WTC11 (cell line): ENCODE data around the gene FAM193A. TPM values are rescaled to one million over a fixed set of nuclear protein-coding genes. Genes with fewer than 3 reads are reported as not detected.
A peak's percentile ranks its signal among the peaks of the same experiment; 100 is the strongest.

ENCODE experiments used
- ATAC-seq: fragments of 200-7000 bp; cut with Tn5 transposase; 2 replicates; pipeline ENCODE4 v1.10.0; 2021; ENCODE audit warnings: mild to moderate bottlenecking, moderate library complexity
- CTCF ChIA-PET: fragments of 300-600 bp; sonication (Branson Sonifier 250); formaldehyde crosslinking; loops from one replicate; lab custom pipeline; 2021; ENCODE audit warnings: antibody characterized with exemption; lab: Charles Lee
- POLR2A ChIA-PET: fragments of 350-600 bp; sonication (Branson Sonifier 250); formaldehyde crosslinking; loops from one replicate; lab custom pipeline; 2021; ENCODE audit warnings: antibody characterized with exemption; lab: Charles Lee
- DNase-seq: peaks from one replicate; pipeline ENCODE4 v3.0.0; 2021; ENCODE audit warnings: low spot score
- H3K27ac Mint-ChIP-seq: 2 replicates; pipeline ENCODE4 v1.8.0; 2021; ENCODE audit warnings: mixed read lengths
- H3K27me3 Mint-ChIP-seq: 2 replicates; pipeline ENCODE4 v1.8.0; 2021; ENCODE audit warnings: low read depth, mild to moderate bottlenecking, moderate library complexity, mixed read lengths
- H3K36me3 Mint-ChIP-seq: 2 replicates; pipeline ENCODE4 v1.8.0; 2021; ENCODE audit warnings: mixed read lengths
- H3K4me1 Mint-ChIP-seq: 2 replicates; pipeline ENCODE4 v1.8.0; 2022; ENCODE audit warnings: mixed read lengths
- H3K4me3 Mint-ChIP-seq: 2 replicates; pipeline ENCODE4 v1.8.0; 2021; ENCODE audit warnings: mild to moderate bottlenecking, moderate library complexity, mixed read lengths
- H3K9me3 Mint-ChIP-seq: 2 replicates; pipeline ENCODE4 v1.8.0; 2021; ENCODE audit warnings: mixed read lengths
- ARID4B ChIP-seq: sonication (generic); formaldehyde crosslinking; IDR thresholded peaks from 2 replicates; pipeline ENCODE4 v1.8.0; 2023; ENCODE audit warnings: missing genetic modification reagents, mild to moderate bottlenecking, borderline replicate concordance
- CREM ChIP-seq: sonication (generic); formaldehyde crosslinking; IDR thresholded peaks from 2 replicates; pipeline ENCODE4 v1.8.1; 2022; ENCODE audit warnings: mild to moderate bottlenecking, missing genetic modification reagents, moderate library complexity
- ERG ChIP-seq: fragments of 250-450 bp; sonication (Bioruptor Pico); IDR thresholded peaks from 2 replicates; pipeline ENCODE4 v1.8.0; 2021; ENCODE audit warnings: mild to moderate bottlenecking
- FOXJ3 ChIP-seq: sonication (generic); formaldehyde crosslinking; IDR thresholded peaks from 2 replicates; pipeline ENCODE4 v1.9.0; 2021; ENCODE audit warnings: missing genetic modification reagents, mild to moderate bottlenecking, borderline replicate concordance
- FOXP1 ChIP-seq: sonication (generic); formaldehyde crosslinking; IDR thresholded peaks from 2 replicates; pipeline ENCODE4 v1.8.0; 2022; ENCODE audit warnings: missing genetic modification reagents, mild to moderate bottlenecking, moderate library complexity, borderline replicate concordance
- JUN ChIP-seq: sonication (generic); formaldehyde crosslinking; IDR thresholded peaks from 2 replicates; pipeline ENCODE4 v1.8.0; 2023; ENCODE audit warnings: mild to moderate bottlenecking, missing genetic modification reagents
- MYBL2 ChIP-seq: sonication (generic); formaldehyde crosslinking; IDR thresholded peaks from 2 replicates; pipeline ENCODE4 v1.8.1; 2023; ENCODE audit warnings: mild to moderate bottlenecking, moderate library complexity, missing genetic modification reagents
- PRRX2 ChIP-seq: fragments of 250-450 bp; sonication (Bioruptor Pico); IDR thresholded peaks from 2 replicates; pipeline ENCODE4 v1.8.0; 2021; ENCODE audit warnings: mild to moderate bottlenecking
- SOX15 ChIP-seq: fragments of 250-450 bp; sonication (Bioruptor Pico); IDR thresholded peaks from 2 replicates; pipeline ENCODE4 v1.9.0; 2021; ENCODE audit warnings: mild to moderate bottlenecking
- SP1 ChIP-seq: sonication (generic); formaldehyde crosslinking; conservative IDR thresholded peaks from 2 replicates; pipeline ENCODE4 v1.8.1; 2022; ENCODE audit warnings: missing genetic modification reagents
- TEAD1 ChIP-seq: sonication (generic); formaldehyde crosslinking; IDR thresholded peaks from 2 replicates; pipeline ENCODE4 v1.8.0; 2022; ENCODE audit warnings: mild to moderate bottlenecking, missing genetic modification reagents
- ZNF138 ChIP-seq: sonication (generic); formaldehyde crosslinking; conservative IDR thresholded peaks from 2 replicates; pipeline ENCODE4 v1.8.1; 2022; ENCODE audit warnings: mild to moderate bottlenecking, moderate library complexity, missing genetic modification reagents
- ZNF219 ChIP-seq: sonication (generic); formaldehyde crosslinking; IDR thresholded peaks from 2 replicates; pipeline ENCODE4 v1.8.0; 2023; ENCODE audit warnings: missing genetic modification reagents, mild to moderate bottlenecking, borderline replicate concordance
- ZNF263 ChIP-seq: sonication (generic); formaldehyde crosslinking; IDR thresholded peaks from 2 replicates; pipeline ENCODE4 v1.8.1; 2022; ENCODE audit warnings: low read depth, mild to moderate bottlenecking, moderate library complexity, missing genetic modification reagents
- ZNF317 ChIP-seq: sonication (generic); formaldehyde crosslinking; IDR thresholded peaks from 2 replicates; pipeline ENCODE4 v1.8.1; 2023; ENCODE audit warnings: low read depth, mild to moderate bottlenecking, moderate library complexity, missing genetic modification reagents, borderline replicate concordance
- total RNA-seq: library from RNA; stranded (reverse); gene quantifications from 3 replicates; pipeline ENCODE4 v1.2.3, GENCODE V29; 2021
- TF ChIP-seq, protein P1 (sequence below): fragments of 250-450 bp; sonication (Bioruptor Pico); IDR thresholded peaks from 2 replicates; pipeline ENCODE4 v1.9.0; 2021; ENCODE audit warnings: mild to moderate bottlenecking
- TF ChIP-seq, protein P2 (sequence below): sonication (generic); formaldehyde crosslinking; IDR thresholded peaks from 2 replicates; pipeline ENCODE4 v1.8.0; 2022; ENCODE audit warnings: mild to moderate bottlenecking, missing genetic modification reagents
- TF ChIP-seq, protein P3 (sequence below): fragments of 250-450 bp; sonication (Bioruptor Pico); IDR thresholded peaks from 2 replicates; pipeline ENCODE4 v1.9.0; 2021; ENCODE audit warnings: mild to moderate bottlenecking, borderline replicate concordance
- TF ChIP-seq, protein P4 (sequence below): sonication (generic); formaldehyde crosslinking; IDR thresholded peaks from 2 replicates; pipeline ENCODE4 v1.8.0; 2023; ENCODE audit warnings: mild to moderate bottlenecking, missing genetic modification reagents
- TF ChIP-seq, protein P5 (sequence below): sonication (generic); formaldehyde crosslinking; IDR thresholded peaks from 2 replicates; pipeline ENCODE4 v1.8.0; 2022; ENCODE audit warnings: mild to moderate bottlenecking, missing genetic modification reagents

The FAM193A gene
- total RNA-seq, 1 experiment from 2014 or later: 28.1 TPM

- Mint-ChIP-seq H3K9me3 (no peaks in the 10 kb centered on the region), H3K27ac (no peak overlapping the region), H3K36me3 (peaks cover 24% of the 10 kb centered on the region), H3K27me3 (no peaks in the 10 kb centered on the region), H3K4me1 (no peaks in the 10 kb centered on the region), H3K4me3 (no peak overlapping the region)
- DNase-seq: no peak
- CTCF ChIA-PET: interaction anchor here (0.6 kb wide), 1 partner anchor 64 kb away, joined by 6 read pairs; the partner anchor contains the start of gene SH3BP2
- ATAC-seq: no peak
- POLR2A ChIA-PET: interaction anchor here (0.6 kb wide), 1 partner anchor 47 kb away, joined by 3 read pairs; no protein-coding TSS in a partner anchor
- TF ChIP-seq, protein P1, sequence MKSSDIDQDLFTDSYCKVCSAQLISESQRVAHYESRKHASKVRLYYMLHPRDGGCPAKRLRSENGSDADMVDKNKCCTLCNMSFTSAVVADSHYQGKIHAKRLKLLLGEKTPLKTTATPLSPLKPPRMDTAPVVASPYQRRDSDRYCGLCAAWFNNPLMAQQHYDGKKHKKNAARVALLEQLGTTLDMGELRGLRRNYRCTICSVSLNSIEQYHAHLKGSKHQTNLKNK: no peak
- TF ChIP-seq TEAD1 (CRISPR knock-in tag): no peak
- no peak for TF ChIP-seq SP1
- TF ChIP-seq FOXJ3 (CRISPR knock-in tag): no peak
- TF ChIP-seq JUN: no peak
- no peak for TF ChIP-seq CREM
- no peak for TF ChIP-seq MYBL2
- TF ChIP-seq ARID4B (CRISPR knock-in tag): no peak
- no peak for TF ChIP-seq SOX15 (CRISPR knock-in tag)
- TF ChIP-seq, protein P2, sequence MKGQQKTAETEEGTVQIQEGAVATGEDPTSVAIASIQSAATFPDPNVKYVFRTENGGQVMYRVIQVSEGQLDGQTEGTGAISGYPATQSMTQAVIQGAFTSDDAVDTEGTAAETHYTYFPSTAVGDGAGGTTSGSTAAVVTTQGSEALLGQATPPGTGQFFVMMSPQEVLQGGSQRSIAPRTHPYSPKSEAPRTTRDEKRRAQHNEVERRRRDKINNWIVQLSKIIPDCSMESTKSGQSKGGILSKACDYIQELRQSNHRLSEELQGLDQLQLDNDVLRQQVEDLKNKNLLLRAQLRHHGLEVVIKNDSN (CRISPR knock-in tag): no peak
Measured at GRCh38 chr4:2728221-2728620, 191.8 kb downstream of the FAM193A start.

- Mint-ChIP-seq H3K9me3 (no peaks in the 10 kb centered on the region), H3K27ac (peak overlapping the region; percentile 62), H3K27me3 (no peaks in the 10 kb centered on the region), H3K36me3 (peaks cover 24% of the 10 kb centered on the region), H3K4me1 (no peaks in the 10 kb centered on the region), H3K4me3 (no peak overlapping the region)
- ATAC-seq: no peak
- ChIA-PET CTCF (interaction anchor here (0.6 kb wide), 1 partner anchor 64 kb away, joined by 6 read pairs; the partner anchor contains the start of gene SH3BP2), POLR2A (interaction anchor here (0.6 kb wide), 2 partner anchors 48 to 84 kb away, joined by 3 to 7 read pairs; no protein-coding TSS in a partner anchor)
- no peak for DNase-seq
- TF ChIP-seq ZNF138 (CRISPR knock-in tag): no peak
- TF ChIP-seq ZNF219: no peak
- TF ChIP-seq, protein P3, sequence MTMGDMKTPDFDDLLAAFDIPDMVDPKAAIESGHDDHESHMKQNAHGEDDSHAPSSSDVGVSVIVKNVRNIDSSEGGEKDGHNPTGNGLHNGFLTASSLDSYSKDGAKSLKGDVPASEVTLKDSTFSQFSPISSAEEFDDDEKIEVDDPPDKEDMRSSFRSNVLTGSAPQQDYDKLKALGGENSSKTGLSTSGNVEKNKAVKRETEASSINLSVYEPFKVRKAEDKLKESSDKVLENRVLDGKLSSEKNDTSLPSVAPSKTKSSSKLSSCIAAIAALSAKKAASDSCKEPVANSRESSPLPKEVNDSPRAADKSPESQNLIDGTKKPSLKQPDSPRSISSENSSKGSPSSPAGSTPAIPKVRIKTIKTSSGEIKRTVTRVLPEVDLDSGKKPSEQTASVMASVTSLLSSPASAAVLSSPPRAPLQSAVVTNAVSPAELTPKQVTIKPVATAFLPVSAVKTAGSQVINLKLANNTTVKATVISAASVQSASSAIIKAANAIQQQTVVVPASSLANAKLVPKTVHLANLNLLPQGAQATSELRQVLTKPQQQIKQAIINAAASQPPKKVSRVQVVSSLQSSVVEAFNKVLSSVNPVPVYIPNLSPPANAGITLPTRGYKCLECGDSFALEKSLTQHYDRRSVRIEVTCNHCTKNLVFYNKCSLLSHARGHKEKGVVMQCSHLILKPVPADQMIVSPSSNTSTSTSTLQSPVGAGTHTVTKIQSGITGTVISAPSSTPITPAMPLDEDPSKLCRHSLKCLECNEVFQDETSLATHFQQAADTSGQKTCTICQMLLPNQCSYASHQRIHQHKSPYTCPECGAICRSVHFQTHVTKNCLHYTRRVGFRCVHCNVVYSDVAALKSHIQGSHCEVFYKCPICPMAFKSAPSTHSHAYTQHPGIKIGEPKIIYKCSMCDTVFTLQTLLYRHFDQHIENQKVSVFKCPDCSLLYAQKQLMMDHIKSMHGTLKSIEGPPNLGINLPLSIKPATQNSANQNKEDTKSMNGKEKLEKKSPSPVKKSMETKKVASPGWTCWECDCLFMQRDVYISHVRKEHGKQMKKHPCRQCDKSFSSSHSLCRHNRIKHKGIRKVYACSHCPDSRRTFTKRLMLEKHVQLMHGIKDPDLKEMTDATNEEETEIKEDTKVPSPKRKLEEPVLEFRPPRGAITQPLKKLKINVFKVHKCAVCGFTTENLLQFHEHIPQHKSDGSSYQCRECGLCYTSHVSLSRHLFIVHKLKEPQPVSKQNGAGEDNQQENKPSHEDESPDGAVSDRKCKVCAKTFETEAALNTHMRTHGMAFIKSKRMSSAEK (CRISPR knock-in tag): no peak
- no peak for TF ChIP-seq ZNF317 (CRISPR knock-in tag)
- TF ChIP-seq, protein P4, sequence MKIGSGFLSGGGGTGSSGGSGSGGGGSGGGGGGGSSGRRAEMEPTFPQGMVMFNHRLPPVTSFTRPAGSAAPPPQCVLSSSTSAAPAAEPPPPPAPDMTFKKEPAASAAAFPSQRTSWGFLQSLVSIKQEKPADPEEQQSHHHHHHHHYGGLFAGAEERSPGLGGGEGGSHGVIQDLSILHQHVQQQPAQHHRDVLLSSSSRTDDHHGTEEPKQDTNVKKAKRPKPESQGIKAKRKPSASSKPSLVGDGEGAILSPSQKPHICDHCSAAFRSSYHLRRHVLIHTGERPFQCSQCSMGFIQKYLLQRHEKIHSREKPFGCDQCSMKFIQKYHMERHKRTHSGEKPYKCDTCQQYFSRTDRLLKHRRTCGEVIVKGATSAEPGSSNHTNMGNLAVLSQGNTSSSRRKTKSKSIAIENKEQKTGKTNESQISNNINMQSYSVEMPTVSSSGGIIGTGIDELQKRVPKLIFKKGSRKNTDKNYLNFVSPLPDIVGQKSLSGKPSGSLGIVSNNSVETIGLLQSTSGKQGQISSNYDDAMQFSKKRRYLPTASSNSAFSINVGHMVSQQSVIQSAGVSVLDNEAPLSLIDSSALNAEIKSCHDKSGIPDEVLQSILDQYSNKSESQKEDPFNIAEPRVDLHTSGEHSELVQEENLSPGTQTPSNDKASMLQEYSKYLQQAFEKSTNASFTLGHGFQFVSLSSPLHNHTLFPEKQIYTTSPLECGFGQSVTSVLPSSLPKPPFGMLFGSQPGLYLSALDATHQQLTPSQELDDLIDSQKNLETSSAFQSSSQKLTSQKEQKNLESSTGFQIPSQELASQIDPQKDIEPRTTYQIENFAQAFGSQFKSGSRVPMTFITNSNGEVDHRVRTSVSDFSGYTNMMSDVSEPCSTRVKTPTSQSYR (CRISPR knock-in tag): no peak
- no peak for TF ChIP-seq FOXJ3 (CRISPR knock-in tag)
- no peak for TF ChIP-seq ERG (CRISPR knock-in tag)
- no peak for TF ChIP-seq FOXP1 (CRISPR knock-in tag)
- TF ChIP-seq, protein P5, sequence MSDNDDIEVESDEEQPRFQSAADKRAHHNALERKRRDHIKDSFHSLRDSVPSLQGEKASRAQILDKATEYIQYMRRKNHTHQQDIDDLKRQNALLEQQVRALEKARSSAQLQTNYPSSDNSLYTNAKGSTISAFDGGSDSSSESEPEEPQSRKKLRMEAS: no peak
- no peak for TF ChIP-seq ZNF263 (CRISPR knock-in tag)
- no peak for TF ChIP-seq PRRX2
Measured at GRCh38 chr4:2728806-2729532, 192.5 kb downstream of the FAM193A start.
